PC-3 (cell line): ENCODE measurements around the gene VIM. TPM values are rescaled to one million over a fixed set of nuclear protein-coding genes. Genes with fewer than 3 reads are reported as not detected.
A peak's percentile ranks its signal among the peaks of the same experiment; 100 is the strongest.

Experiments
- ATAC-seq: fragments of 200-7000 bp; cut with Tn5 transposase; 2 replicates; pipeline ENCODE4 v1.9.1; 2020; ENCODE audit warnings: mild to moderate bottlenecking, moderate library complexity
- BruUV-seq: library from RNA; stranded (reverse); fragments of 400-500 nt; replicated peaks from 2 replicates; lab custom pipeline; 2021; lab: Mats Ljungman, UMichigan
- CTCF ChIA-PET: fragments of 300-600 bp; sonication (Branson Sonifier 250); formaldehyde crosslinking; loops from one replicate; lab custom pipeline; 2022; ENCODE audit warnings: antibody characterized with exemption; lab: Charles Lee
- POLR2A ChIA-PET: fragments of 300-600 bp; sonication (Branson Sonifier 250); formaldehyde crosslinking; loops from one replicate; lab custom pipeline; 2022; ENCODE audit warnings: antibody characterized with exemption; ENCODE audit not compliant: unreplicated experiment; lab: Charles Lee
- DNase-seq: peaks from one replicate; pipeline ENCODE4 v3.0.0-alpha.2; 2015
- H2AFZ ChIP-seq: fragments of 300-600 bp; sonication (generic); 2 replicates; pipeline ENCODE4 v1.6.0; 2016; ENCODE audit warnings: antibody characterized with exemption, low read length
- H3F3A ChIP-seq: fragments of 300-600 bp; sonication (generic); one replicate; pipeline ENCODE4 v1.6.0; 2017; ENCODE audit warnings: antibody characterized with exemption, low read length, control low read depth, mild to moderate bottlenecking; ENCODE audit not compliant: unreplicated experiment
- H3K27ac ChIP-seq: fragments of 300-600 bp; sonication (generic); 2 replicates; pipeline ENCODE4 v1.5.1; 2016; ENCODE audit warnings: mild to moderate bottlenecking, low read length
- H3K27me3 ChIP-seq: fragments of 300-600 bp; sonication (generic); 2 replicates; pipeline ENCODE4 v1.6.1; 2016; ENCODE audit warnings: low read length, mixed read lengths
- H3K36me3 ChIP-seq: fragments of 300-600 bp; sonication (generic); 2 replicates; pipeline ENCODE4 v1.6.1; 2016; ENCODE audit warnings: low read depth, mixed run types, low read length, mixed read lengths
- H3K4me1 ChIP-seq: fragments of 300-600 bp; sonication (generic); 2 replicates; pipeline ENCODE4 v1.5.1; 2016; ENCODE audit warnings: low read length; ENCODE audit not compliant: insufficient read depth
- H3K4me2 ChIP-seq: fragments of 300-600 bp; sonication (generic); 2 replicates; pipeline ENCODE4 v1.6.0; 2016; ENCODE audit warnings: low read length
- H3K4me3 ChIP-seq: fragments of 300-600 bp; sonication (generic); 2 replicates; pipeline ENCODE4 v1.5.1; 2016; ENCODE audit warnings: mild to moderate bottlenecking, low read length, mixed read lengths
- H3K79me2 ChIP-seq: fragments of 300-600 bp; sonication (generic); 2 replicates; pipeline ENCODE4 v1.6.1; 2017; ENCODE audit warnings: low read length, mixed read lengths
- H3K9ac ChIP-seq: fragments of 300-600 bp; sonication (generic); 2 replicates; pipeline ENCODE4 v1.6.0; 2016; ENCODE audit warnings: mild to moderate bottlenecking, low read length
- H3K9me2 ChIP-seq: fragments of 300-600 bp; sonication (generic); replicated peaks from 2 replicates; pipeline ENCODE4 v1.6.1; 2016; ENCODE audit warnings: mixed run types, low read length, mixed read lengths
- H3K9me3 ChIP-seq: fragments of 300-600 bp; sonication (generic); 2 replicates; pipeline ENCODE4 v1.6.1; 2016; ENCODE audit warnings: low read length, mixed read lengths
- H4K20me1 ChIP-seq: fragments of 300-600 bp; sonication (generic); 2 replicates; pipeline ENCODE4 v1.6.1; 2016; ENCODE audit warnings: low read length, mixed read lengths
- EZH2 ChIP-seq: fragments of 300-600 bp; sonication (generic); IDR thresholded peaks from one replicate; pipeline ENCODE4 v1.6.1; 2017; ENCODE audit warnings: antibody characterized with exemption, mild to moderate bottlenecking, low read length; ENCODE audit not compliant: unreplicated experiment
- EZH2phosphoT487 ChIP-seq: fragments of 300-600 bp; sonication (generic); IDR thresholded peaks from 2 replicates; pipeline ENCODE4 v1.6.1; 2018; ENCODE audit warnings: mild to moderate bottlenecking, antibody characterized with exemption, low read length, borderline replicate concordance
- intact Hi-C: fragments of 100-400 bp; cut with micrococcal nuclease; formaldehyde crosslinking; loops from 2 replicates; pipeline ENCODE4 v1.9.0; 2023
- total RNA-seq: library from RNA; depleted of rRNA; stranded (reverse); fragments of >200 nt; gene quantifications from 2 replicates; pipeline ENCODE4 v1.2.3, GENCODE V29; 2014
- TF ChIP-seq, protein P1 (sequence below): fragments of 300-600 bp; sonication (generic); conservative IDR thresholded peaks from 2 replicates; pipeline ENCODE4 v1.5.1; 2017; ENCODE audit warnings: antibody characterized with exemption, low read depth, mild to moderate bottlenecking, low read length

Gene VIM
- total RNA-seq, 1 experiment from 2014 or later: 469 TPM

DNA sequence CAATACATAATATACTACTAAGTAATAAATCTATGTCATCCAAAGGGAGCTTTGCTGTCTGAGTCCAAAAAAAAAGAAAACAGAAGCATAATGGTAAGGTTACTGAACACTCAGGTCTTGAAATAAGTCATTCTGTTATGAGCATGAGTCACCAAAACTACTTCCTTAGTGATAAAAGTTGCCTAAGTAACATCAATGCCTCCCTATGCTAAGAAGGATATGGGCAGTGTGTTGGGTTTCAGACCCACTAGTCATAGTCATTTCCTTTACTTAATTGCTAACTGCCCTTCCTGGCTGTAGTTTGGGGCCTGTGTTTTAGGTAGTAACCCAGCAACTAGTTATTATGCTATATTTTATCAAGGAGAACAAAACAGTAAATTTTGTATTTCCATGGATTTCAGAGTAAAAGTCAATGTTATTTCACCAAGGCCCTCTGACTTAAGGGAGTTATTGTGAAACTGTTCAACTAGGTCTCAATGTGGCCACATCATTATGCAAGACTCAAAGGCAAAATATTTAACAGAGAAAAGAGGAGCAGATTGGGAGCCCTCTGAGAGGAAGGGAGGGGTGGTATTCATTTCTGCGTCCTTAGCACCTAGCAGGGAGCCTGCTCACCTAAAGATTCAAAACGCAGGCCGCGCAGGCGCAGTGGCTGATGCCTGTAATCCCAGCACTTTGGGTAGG lies 11.7 kb upstream of the VIM start:
- Histone ChIP-seq H3K9me2 (no peaks in the 10 kb centered on the region), H3K9me3 (no peaks in the 10 kb centered on the region), H4K20me1 (no peaks in the 10 kb centered on the region), H3K4me1 (peaks cover 53% of the 10 kb centered on the region), H3K27me3 (no peaks in the 10 kb centered on the region), H3K9ac (peak overlapping the region; percentile 83), H3K4me2 (peak overlapping the region; percentile 79), H3K36me3 (no peaks in the 10 kb centered on the region), H3K27ac (peak overlapping the region; percentile 99), H3K4me3 (peak overlapping the region; percentile 51; the same call in 1 of the 2 replicates), H3F3A (peaks cover 9% of the 10 kb centered on the region), H2AFZ (no peak overlapping the region), H3K79me2 (no peaks in the 10 kb centered on the region)
- BruUV-seq: no TSS peak
- DNase-seq (peak; percentile 85), ATAC-seq (peak; percentile 84)
- TF ChIP-seq EZH2 (no peak), EZH2phosphoT487 (no peak)
- TF ChIP-seq, protein P1, sequence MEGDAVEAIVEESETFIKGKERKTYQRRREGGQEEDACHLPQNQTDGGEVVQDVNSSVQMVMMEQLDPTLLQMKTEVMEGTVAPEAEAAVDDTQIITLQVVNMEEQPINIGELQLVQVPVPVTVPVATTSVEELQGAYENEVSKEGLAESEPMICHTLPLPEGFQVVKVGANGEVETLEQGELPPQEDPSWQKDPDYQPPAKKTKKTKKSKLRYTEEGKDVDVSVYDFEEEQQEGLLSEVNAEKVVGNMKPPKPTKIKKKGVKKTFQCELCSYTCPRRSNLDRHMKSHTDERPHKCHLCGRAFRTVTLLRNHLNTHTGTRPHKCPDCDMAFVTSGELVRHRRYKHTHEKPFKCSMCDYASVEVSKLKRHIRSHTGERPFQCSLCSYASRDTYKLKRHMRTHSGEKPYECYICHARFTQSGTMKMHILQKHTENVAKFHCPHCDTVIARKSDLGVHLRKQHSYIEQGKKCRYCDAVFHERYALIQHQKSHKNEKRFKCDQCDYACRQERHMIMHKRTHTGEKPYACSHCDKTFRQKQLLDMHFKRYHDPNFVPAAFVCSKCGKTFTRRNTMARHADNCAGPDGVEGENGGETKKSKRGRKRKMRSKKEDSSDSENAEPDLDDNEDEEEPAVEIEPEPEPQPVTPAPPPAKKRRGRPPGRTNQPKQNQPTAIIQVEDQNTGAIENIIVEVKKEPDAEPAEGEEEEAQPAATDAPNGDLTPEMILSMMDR: no peak
- intact Hi-C loops: loop anchor here (1.0 kb wide), 1 partner anchor 12 kb away; the partner anchor contains the start of gene VIM
- CTCF ChIA-PET: no interaction called here
- POLR2A ChIA-PET: interaction anchor here (1.4 to 1.8 kb wide), 2 partner anchors 14 to 16 kb away, joined by 5 to 9 read pairs; no protein-coding TSS in a partner anchor

DNA sequence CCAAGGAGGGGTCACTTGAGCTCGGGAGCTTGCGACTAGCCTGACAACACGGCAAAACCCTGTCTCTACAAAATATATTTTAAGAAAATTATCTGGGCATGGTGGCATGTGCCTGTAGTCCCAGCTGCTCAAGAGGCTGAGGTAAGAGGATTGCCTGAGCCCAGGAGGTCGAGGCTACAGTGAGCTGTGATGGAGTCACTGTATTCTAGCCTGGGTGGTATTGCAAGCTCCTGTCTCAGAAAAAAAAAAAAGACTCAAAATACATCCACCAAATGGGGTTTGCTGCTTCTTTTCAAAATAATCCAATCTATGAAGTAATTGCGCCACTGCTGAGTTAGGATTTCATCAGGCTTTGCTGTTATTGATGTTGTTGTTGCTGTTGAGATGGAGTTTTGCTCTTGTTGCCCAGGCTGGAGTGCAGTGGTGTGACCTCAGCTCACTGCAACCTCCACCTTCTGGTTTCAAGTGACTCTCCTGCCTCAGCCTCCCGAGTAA lies 11.1 kb upstream of the VIM start:
- no peak overlapping the region for H3K4me3 ChIP-seq
- H3K4me2 ChIP-seq: peak overlapping the region; percentile 52
- ATAC-seq: no peak
- BruUV-seq: no TSS peak
- no peak overlapping the region for H2AFZ ChIP-seq
- peaks cover 9% of the 10 kb centered on the region for H3F3A ChIP-seq
- H3K9ac ChIP-seq: peak overlapping the region; percentile 79
- H3K9me3 ChIP-seq: no peaks in the 10 kb centered on the region
- CTCF ChIA-PET: no interaction called here
- peak overlapping the region; percentile 99 for H3K27ac ChIP-seq
- no peaks in the 10 kb centered on the region for H3K36me3 ChIP-seq
- H3K9me2 ChIP-seq: no peaks in the 10 kb centered on the region
- H3K79me2 ChIP-seq: no peaks in the 10 kb centered on the region
- no peak for TF ChIP-seq EZH2phosphoT487
- no peak for TF ChIP-seq EZH2
- TF ChIP-seq, protein P1: no peak
- no peak for DNase-seq
- no peaks in the 10 kb centered on the region for H3K27me3 ChIP-seq
- H3K4me1 ChIP-seq: peaks cover 53% of the 10 kb centered on the region
- POLR2A ChIA-PET: no interaction called here
- H4K20me1 ChIP-seq: no peaks in the 10 kb centered on the region
- intact Hi-C loops: loop anchor here (1.0 kb wide), 1 partner anchor 11 kb away; the partner anchor contains the start of gene VIM
